HFFc6 (cell line): ENCODE measurements around the gene ZNF547. TPM values are rescaled to one million over a fixed set of nuclear protein-coding genes. Genes with fewer than 3 reads are reported as not detected.
A peak's percentile ranks its signal among the peaks of the same experiment; 100 is the strongest.

Source experiments
- DNase-seq: peaks from one replicate; pipeline ENCODE4 v3.0.0-alpha.2; 2018
- H3K27ac Mint-ChIP-seq: 2 replicates; pipeline ENCODE4 v1.8.0; 2020; ENCODE audit warnings: mild to moderate bottlenecking, mixed read lengths
- H3K27me3 Mint-ChIP-seq: 2 replicates; pipeline ENCODE4 v1.8.0; 2021; ENCODE audit warnings: mild to moderate bottlenecking, moderate library complexity, mixed read lengths; ENCODE audit not compliant: insufficient read depth
- H3K36me3 Mint-ChIP-seq: 2 replicates; pipeline ENCODE4 v1.8.0; 2021; ENCODE audit warnings: low read depth, mixed read lengths
- H3K4me1 Mint-ChIP-seq: 2 replicates; pipeline ENCODE4 v1.8.0; 2020; ENCODE audit warnings: low read depth, mixed read lengths
- H3K4me3 Mint-ChIP-seq: 2 replicates; pipeline ENCODE4 v1.8.0; 2020; ENCODE audit warnings: mild to moderate bottlenecking, moderate library complexity, mixed read lengths
- H3K9me3 Mint-ChIP-seq: 2 replicates; pipeline ENCODE4 v1.8.0; 2020; ENCODE audit warnings: mild to moderate bottlenecking, mixed read lengths
- total RNA-seq, 6 experiments: library from RNA; stranded (reverse); fragmentation: NEBNext Ultra II Directional; extraction: Animal tissue kit (Norgen Biotek cat#: 25700); gene quantifications; 2 replicates in 1 of 6; 3 replicates in 5 of 6; pipeline ENCODE4 v1.2.3, GENCODE V29; 2021
- TF ChIP-seq, protein P1 (sequence below): fragments of 200-600 bp; sonication (generic); IDR thresholded peaks from 2 replicates; pipeline ENCODE4 v1.5.0; 2021; ENCODE audit warnings: antibody characterized with exemption, mild to moderate bottlenecking

ZNF547 gene
- total RNA-seq, 6 experiments from 2014 or later, result 1.5 to 2.9 (median 1.7) TPM

DNA sequence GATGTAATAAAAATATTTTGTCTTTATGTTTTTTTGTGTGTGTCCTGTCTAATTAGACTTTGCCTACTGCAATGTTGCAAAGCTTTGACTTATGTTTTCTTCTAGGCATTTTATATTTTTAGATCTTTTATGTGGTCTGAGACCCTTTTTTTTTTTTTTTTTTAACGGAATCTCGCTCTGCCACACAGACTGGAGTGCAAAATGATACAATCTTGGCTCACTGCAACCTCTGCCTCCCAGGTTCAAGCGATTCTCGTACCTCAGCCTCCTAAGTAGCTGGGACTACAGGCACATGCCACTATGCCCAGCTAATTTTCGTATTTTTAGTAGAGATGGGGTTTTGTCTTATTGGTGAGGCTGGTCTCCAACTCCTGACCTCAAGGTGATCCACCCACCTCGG, 20.8 kb upstream of the ZNF547 start:
- H3K4me1 Mint-ChIP-seq, result peaks cover 19% of the 10 kb centered on the region
- H3K9me3 Mint-ChIP-seq, result no peaks in the 10 kb centered on the region

DNA sequence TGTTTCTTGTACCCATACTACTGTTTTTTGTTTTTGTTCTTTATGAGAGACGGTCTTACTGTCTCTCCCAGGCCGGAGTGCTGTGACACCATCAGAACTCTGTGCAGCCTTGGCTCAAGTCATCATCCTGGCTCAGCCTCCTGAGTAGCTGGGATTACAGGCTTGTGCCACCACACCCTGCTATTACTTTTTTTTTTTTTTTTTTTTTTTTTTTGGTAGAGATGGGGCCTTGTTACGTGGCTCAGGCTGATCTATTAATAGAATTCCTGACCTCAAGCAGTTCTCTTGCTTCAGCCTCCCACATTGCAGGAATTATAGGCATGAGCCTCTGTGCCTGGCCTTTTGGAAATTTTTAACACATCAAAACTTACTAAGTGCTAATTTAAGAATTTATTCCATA, 15.2 kb upstream of the ZNF547 start:
- H3K9me3 Mint-ChIP-seq, result no peaks in the 10 kb centered on the region
- H3K4me3 Mint-ChIP-seq, result no peak overlapping the region
- H3K27ac Mint-ChIP-seq, result peak overlapping the region; percentile 72
- H3K4me1 Mint-ChIP-seq, result peaks cover 35% of the 10 kb centered on the region
- no peaks in the 10 kb centered on the region; the same call in none of the 2 replicates for H3K27me3 Mint-ChIP-seq
- H3K36me3 Mint-ChIP-seq, result peaks cover 18% of the 10 kb centered on the region
- TF ChIP-seq, protein P1, sequence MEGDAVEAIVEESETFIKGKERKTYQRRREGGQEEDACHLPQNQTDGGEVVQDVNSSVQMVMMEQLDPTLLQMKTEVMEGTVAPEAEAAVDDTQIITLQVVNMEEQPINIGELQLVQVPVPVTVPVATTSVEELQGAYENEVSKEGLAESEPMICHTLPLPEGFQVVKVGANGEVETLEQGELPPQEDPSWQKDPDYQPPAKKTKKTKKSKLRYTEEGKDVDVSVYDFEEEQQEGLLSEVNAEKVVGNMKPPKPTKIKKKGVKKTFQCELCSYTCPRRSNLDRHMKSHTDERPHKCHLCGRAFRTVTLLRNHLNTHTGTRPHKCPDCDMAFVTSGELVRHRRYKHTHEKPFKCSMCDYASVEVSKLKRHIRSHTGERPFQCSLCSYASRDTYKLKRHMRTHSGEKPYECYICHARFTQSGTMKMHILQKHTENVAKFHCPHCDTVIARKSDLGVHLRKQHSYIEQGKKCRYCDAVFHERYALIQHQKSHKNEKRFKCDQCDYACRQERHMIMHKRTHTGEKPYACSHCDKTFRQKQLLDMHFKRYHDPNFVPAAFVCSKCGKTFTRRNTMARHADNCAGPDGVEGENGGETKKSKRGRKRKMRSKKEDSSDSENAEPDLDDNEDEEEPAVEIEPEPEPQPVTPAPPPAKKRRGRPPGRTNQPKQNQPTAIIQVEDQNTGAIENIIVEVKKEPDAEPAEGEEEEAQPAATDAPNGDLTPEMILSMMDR, result no peak
- DNase-seq, result peak; percentile 44

More for the DNA sequence above, 20.8 kb upstream of the ZNF547 start:
- Mint-ChIP-seq H3K36me3 (0 out of 2 replicates have a peak, but pooled peaks cover 4% of the 10 kb centered on the region), H3K4me3 (no peak overlapping the region; the same call in 1 of the 2 replicates), H3K27me3 (no peaks in the 10 kb centered on the region; the same call in none of the 2 replicates), H3K27ac (no peak overlapping the region)
- no peak for DNase-seq
- TF ChIP-seq, protein P1, result no peak

DNA sequence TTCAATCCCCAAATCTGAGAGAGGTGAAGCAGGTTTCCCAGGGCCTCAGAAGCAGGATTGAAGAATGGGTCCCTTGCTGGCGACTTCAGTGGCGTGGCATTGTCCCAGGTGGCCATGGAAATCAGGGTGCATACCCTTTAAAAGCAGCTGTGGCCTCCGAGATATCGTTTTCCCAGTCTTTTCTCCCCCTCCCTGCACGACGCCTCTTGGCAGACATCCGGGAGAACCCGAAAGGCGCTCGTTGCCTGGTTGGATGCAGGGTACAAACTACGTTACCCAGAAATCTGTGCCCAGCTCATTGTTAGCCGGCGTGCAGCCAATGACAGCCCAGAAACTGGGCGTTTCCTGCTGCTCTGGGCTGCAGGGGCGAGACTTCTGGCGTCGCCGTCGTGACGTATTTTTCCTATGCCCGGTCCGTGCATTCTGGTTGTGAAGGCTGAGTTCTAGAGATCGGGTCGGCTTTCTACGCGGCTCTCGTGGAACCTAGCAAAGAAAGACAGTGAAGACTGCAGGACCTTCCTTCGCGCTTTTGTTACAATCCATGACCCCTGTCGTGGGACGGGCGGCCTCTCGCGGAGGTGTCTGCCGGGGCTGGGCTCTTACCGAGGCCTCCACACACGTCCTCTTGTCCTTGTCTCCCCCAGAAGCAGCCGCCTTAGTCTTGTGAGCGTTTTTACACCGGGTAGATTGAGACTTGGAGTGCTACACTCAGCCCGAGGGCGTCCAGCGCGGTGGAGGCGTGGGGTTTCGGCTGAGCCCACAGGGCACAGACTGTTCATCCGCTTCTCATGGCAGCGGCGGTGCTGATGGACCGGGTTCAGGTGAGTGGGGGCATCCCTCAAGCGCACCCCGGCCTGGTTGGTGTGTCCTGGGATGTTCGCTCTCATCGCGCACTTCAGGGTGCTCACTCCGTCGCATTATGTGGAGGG, 12.2 kb upstream of the ZNF547 start, which contains the start of gene ZNF304:
Gene ZNF304 (plus strand): TSS at position 395 of the 929 bp plus-strand sequence. CDS start 394 bp downstream, at position 789.
- DNase-seq, result peak; percentile 95
- Mint-ChIP-seq H3K27ac (peak within 1 kb of the TSS; percentile 90), H3K9me3 (peaks cover 3% of the 10 kb centered on the region; the same call in 1 of the 2 replicates), H3K27me3 (no peaks in the 10 kb centered on the region), H3K4me1 (peaks cover 37% of the 10 kb centered on the region), H3K36me3 (peaks cover 45% of the 10 kb centered on the region), H3K4me3 (peak within 1 kb of the TSS; percentile 97)
- TF ChIP-seq, protein P1, result no peak

DNA sequence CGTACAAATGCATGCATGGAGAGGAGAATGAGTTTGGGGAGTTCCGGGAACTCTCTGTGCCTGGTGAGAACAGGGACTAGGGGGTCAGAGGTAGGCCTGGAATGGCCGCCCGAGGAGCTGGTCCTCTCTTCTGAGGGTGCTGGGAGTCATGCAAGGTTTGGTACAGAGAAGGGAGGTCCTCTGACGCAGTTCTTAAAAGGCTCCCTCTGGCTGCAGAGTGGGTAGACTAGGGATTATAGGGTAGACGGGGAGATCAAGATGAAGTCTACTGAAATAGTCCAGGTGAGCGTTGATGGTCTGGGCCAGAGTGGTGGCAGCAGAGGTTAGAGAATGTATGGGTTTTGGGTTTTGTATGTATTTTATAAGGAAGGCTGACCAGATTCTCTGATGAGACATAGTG, 11.5 kb upstream of the ZNF547 start:
- H3K4me1 Mint-ChIP-seq, result peaks cover 37% of the 10 kb centered on the region
- peaks cover 3% of the 10 kb centered on the region; the same call in 1 of the 2 replicates for H3K9me3 Mint-ChIP-seq
- H3K36me3 Mint-ChIP-seq, result peaks cover 52% of the 10 kb centered on the region
- H3K27ac Mint-ChIP-seq, result peak overlapping the region; percentile 90
- TF ChIP-seq, protein P1, result peak; percentile 58; the same call in 1 of the 2 replicates
- peak; percentile 18 for DNase-seq
- H3K27me3 Mint-ChIP-seq, result no peaks in the 10 kb centered on the region
- peak overlapping the region; percentile 97 for H3K4me3 Mint-ChIP-seq

DNA sequence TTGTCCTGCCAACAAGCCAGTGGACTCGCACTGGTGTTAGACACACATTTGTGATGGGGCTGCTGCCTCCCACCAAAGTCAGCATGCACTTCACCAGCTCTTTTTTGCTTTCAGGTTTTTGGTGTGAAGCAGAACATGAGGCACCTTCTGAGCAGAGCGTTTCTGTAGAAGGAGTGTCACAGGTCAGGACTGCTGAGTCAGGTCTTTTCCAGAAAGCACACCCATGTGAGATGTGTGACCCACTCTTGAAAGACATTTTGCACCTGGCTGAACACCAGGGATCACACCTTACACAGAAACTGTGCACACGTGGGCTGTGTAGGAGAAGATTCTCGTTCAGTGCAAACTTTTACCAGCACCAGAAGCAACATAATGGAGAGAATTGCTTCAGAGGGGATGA, 7.4 kb upstream of the ZNF547 start:
- H3K9me3 Mint-ChIP-seq, result peaks cover 3% of the 10 kb centered on the region; the same call in 1 of the 2 replicates
- no peak overlapping the region for H3K27ac Mint-ChIP-seq
- DNase-seq, result no peak
- peaks cover 81% of the 10 kb centered on the region for H3K36me3 Mint-ChIP-seq
- peaks cover 25% of the 10 kb centered on the region for H3K4me1 Mint-ChIP-seq
- TF ChIP-seq, protein P1, result no peak
- no peak overlapping the region for H3K4me3 Mint-ChIP-seq
- no peaks in the 10 kb centered on the region for H3K27me3 Mint-ChIP-seq
